HEK293 (cell line): Measurements from ENCODE around the gene TRMU.

Experiments used
- CTCF ChIA-PET: fragments of 350-600 bp; formaldehyde crosslinking; extraction: SDS; loops from one replicate; lab custom pipeline; 2021; ENCODE audit warnings: antibody characterized with exemption; lab: Yijun Ruan, JAX
- POLR2A ChIA-PET: fragments of 300-600 bp; formaldehyde crosslinking; extraction: SDS; loops from one replicate; lab custom pipeline; 2020; ENCODE audit warnings: antibody characterized with exemption, inconsistent platforms; lab: Yijun Ruan, JAX
- H3K27ac ChIP-seq: fragments of 200-500 bp; sonication (Bioruptor generic); 2 replicates; pipeline ENCODE4 v1.5.1; 2014; ENCODE audit warnings: low read depth, low read length, control low read depth, inconsistent platforms; ENCODE audit errors: extremely low read depth
- H3K36me3 ChIP-seq, 2 experiments: fragments of 200-500 bp in 1 of 2; sonication (Bioruptor generic) in 1 of 2; 1 replicate in 1 of 2; 2 replicates in 1 of 2; pipeline ENCODE4 v1.5.1; 2014 to 2017; ENCODE audit warnings: inconsistent platforms in 2 of 2, low read length in 2 of 2; ENCODE audit not compliant: control insufficient read depth in 2 of 2, insufficient read depth in 1 of 2
- H3K4me1 ChIP-seq: fragments of 200-500 bp; sonication (Bioruptor generic); 2 replicates; pipeline ENCODE4 v1.5.1; 2014; ENCODE audit warnings: mild to moderate bottlenecking, low read length, inconsistent platforms; ENCODE audit not compliant: control insufficient read depth, insufficient read depth
- H3K4me3 ChIP-seq: 2 replicates; pipeline ENCODE4 v1.5.1; 2011; ENCODE audit warnings: low read depth, mild to moderate bottlenecking, control low read depth, low read length, moderate library complexity
- H3K9me3 ChIP-seq: fragments of 200-500 bp; sonication (Bioruptor generic); 2 replicates; pipeline ENCODE4 v1.5.1; 2014; ENCODE audit warnings: low read depth, low read length, inconsistent platforms; ENCODE audit not compliant: control insufficient read depth, insufficient read depth
- PRDM2 ChIP-seq: fragments of 450-650 bp; formaldehyde crosslinking; IDR thresholded peaks from 2 replicates; pipeline ENCODE4 v1.5.1; 2016; ENCODE audit warnings: missing biosample characterization, missing genetic modification characterization, borderline replicate concordance
- TSHZ1 ChIP-seq: fragments of 450-650 bp; formaldehyde crosslinking; IDR thresholded peaks from 2 replicates; pipeline ENCODE4 v1.5.1; 2016; ENCODE audit warnings: missing biosample characterization, missing genetic modification characterization, borderline replicate concordance
- YY1 ChIP-seq: fragments of 450-650 bp; formaldehyde crosslinking; IDR thresholded peaks from 2 replicates; pipeline ENCODE4 v1.5.1; 2018; ENCODE audit warnings: missing biosample characterization, missing genetic modification characterization
- ZFP69B ChIP-seq: fragments of 450-650 bp; formaldehyde crosslinking; IDR thresholded peaks from 2 replicates; pipeline ENCODE4 v1.5.1; 2016; ENCODE audit warnings: missing biosample characterization, missing genetic modification characterization
- ZNF311 ChIP-seq: fragments of 450-650 bp; formaldehyde crosslinking; IDR thresholded peaks from 2 replicates; pipeline ENCODE4 v1.5.1; 2017; ENCODE audit warnings: missing biosample characterization, missing genetic modification characterization, borderline replicate concordance
- ZNF473 ChIP-seq: fragments of 450-650 bp; formaldehyde crosslinking; IDR thresholded peaks from 2 replicates; pipeline ENCODE4 v1.5.1; 2017; ENCODE audit warnings: missing biosample characterization, missing genetic modification characterization
- ZNF555 ChIP-seq: fragments of 450-650 bp; formaldehyde crosslinking; conservative IDR thresholded peaks from 2 replicates; pipeline ENCODE4 v1.5.1; 2017; ENCODE audit warnings: missing biosample characterization, mild to moderate bottlenecking, missing genetic modification characterization, inconsistent platforms
- ZNF610 ChIP-seq: fragments of 450-650 bp; formaldehyde crosslinking; IDR thresholded peaks from 2 replicates; pipeline ENCODE4 v1.5.1; 2016; ENCODE audit warnings: missing biosample characterization, missing genetic modification characterization, borderline replicate concordance
- ZNF629 ChIP-seq: fragments of 450-650 bp; formaldehyde crosslinking; IDR thresholded peaks from 2 replicates; pipeline ENCODE4 v1.5.1; 2017; ENCODE audit warnings: missing biosample characterization, missing genetic modification characterization
- ZNF670 ChIP-seq: fragments of 450-650 bp; formaldehyde crosslinking; IDR thresholded peaks from 2 replicates; pipeline ENCODE4 v1.5.1; 2016; ENCODE audit warnings: missing biosample characterization, missing genetic modification characterization, low read depth

Gene TRMU

GRCh38 chr22:46289244-46289891, 46.1 kb upstream of the TRMU start:
- CTCF ChIA-PET: no interaction called here

More at GRCh38 chr22:46289244-46289891, 46.1 kb upstream of the TRMU start:
- Histone ChIP-seq H3K9me3 (no peaks in the 10 kb centered on the region), H3K4me3 (no peak overlapping the region), H3K27ac (no peak overlapping the region), H3K4me1 (no peaks in the 10 kb centered on the region), H3K36me3 (peaks cover 21 to 87% of the 10 kb centered on the region in 2 experiments; a peak in 2 of 3 replicates)
- TF ChIP-seq YY1 (tag by site-specific recombination): no peak
- no peak for TF ChIP-seq ZNF473 (tag by site-specific recombination)
- no peak for TF ChIP-seq TSHZ1 (tag by site-specific recombination)
- TF ChIP-seq ZNF629: no peak
- TF ChIP-seq ZFP69B (tag by site-specific recombination): no peak
- TF ChIP-seq PRDM2: no peak
- TF ChIP-seq ZNF311 (tag by site-specific recombination): no peak
- TF ChIP-seq ZNF610 (tag by site-specific recombination): no peak
- no peak for TF ChIP-seq ZNF670 (tag by site-specific recombination)
- no peak for TF ChIP-seq ZNF555 (tag by site-specific recombination)
- POLR2A ChIA-PET: interaction anchor here (1.1 to 1.3 kb wide), 2 partner anchors 9 to 22 kb away, joined by 3 to 6 read pairs; partner anchors contain the start of gene TTC38
